GM12891 (cell line): ENCODE measurements around the gene ZNF280A.
"Not testable (repeated sequence)": the region's sequence is repeated elsewhere in the genome, so short reads cannot be mapped to it uniquely, and the experiment has no call there.

Source experiments
- DNase-seq: peaks from one replicate; pipeline ENCODE4 v3.0.0; 2011; ENCODE audit warnings: low spot score; ENCODE audit not compliant: insufficient read length
- FAIRE-seq: peaks from 2 replicates; lab custom pipeline; 2011; peaks lifted over from hg19 to GRCh38; lab: Jason Lieb, UNC
- PAX5 ChIP-seq: IDR thresholded peaks from 2 replicates; pipeline ENCODE4 v1.6.1; 2011; ENCODE audit warnings: low read length, moderate library complexity, mild to moderate bottlenecking; ENCODE audit not compliant: insufficient read depth, severe bottlenecking
- POLR2A ChIP-seq: IDR thresholded peaks from 2 replicates; pipeline ENCODE4 v1.6.1; 2011; ENCODE audit warnings: low read depth, low read length, control low read depth
- POLR2AphosphoS5 ChIP-seq: IDR thresholded peaks from 2 replicates; pipeline ENCODE4 v1.6.1; 2011; ENCODE audit warnings: low read depth, low read length, control low read depth
- POU2F2 ChIP-seq: IDR thresholded peaks from 2 replicates; pipeline ENCODE4 v1.6.1; 2011; ENCODE audit warnings: low read depth, mild to moderate bottlenecking, control low read depth, low read length, moderate library complexity
- SPI1 ChIP-seq: IDR thresholded peaks from 2 replicates; pipeline ENCODE4 v1.6.1; 2011; ENCODE audit warnings: low read depth, low read length, control low read depth
- TAF1 ChIP-seq: IDR thresholded peaks from 2 replicates; pipeline ENCODE4 v1.6.1; 2011; ENCODE audit warnings: low read depth, low read length, control low read depth

Gene ZNF280A

GRCh38 chr22:22545084-22545483, 25.0 kb upstream of the ZNF280A start:
- TF ChIP-seq POLR2AphosphoS5 = no peak
- TF ChIP-seq POLR2A = no peak
- TF ChIP-seq TAF1 = no peak
- no peak for TF ChIP-seq POU2F2
- TF ChIP-seq SPI1 = no peak
- TF ChIP-seq PAX5 = no peak
- no peak for FAIRE-seq
- no peak for DNase-seq

GRCh38 chr22:22538226-22538989, 18.3 kb upstream of the ZNF280A start:
- TF ChIP-seq POLR2AphosphoS5 = no peak
- TF ChIP-seq POU2F2 = no peak
- TF ChIP-seq TAF1 = no peak
- no peak for TF ChIP-seq PAX5
- TF ChIP-seq SPI1 = no peak
- TF ChIP-seq POLR2A = no peak
- DNase-seq (no peak), FAIRE-seq (no peak)

GRCh38 chr22:22536916-22537315, 16.8 kb upstream of the ZNF280A start:
- DNase-seq = no peak
- TF ChIP-seq POLR2AphosphoS5 (no peak), SPI1 (no peak), POU2F2 (no peak), TAF1 (no peak), POLR2A (no peak), PAX5 (no peak)

GRCh38 chr22:22536515-22536914, 16.4 kb upstream of the ZNF280A start:
- DNase-seq (no peak), FAIRE-seq (no peak)
- TF ChIP-seq PAX5 = no peak
- no peak for TF ChIP-seq POU2F2
- no peak for TF ChIP-seq POLR2AphosphoS5
- no peak for TF ChIP-seq POLR2A
- TF ChIP-seq TAF1 = no peak
- TF ChIP-seq SPI1 = no peak

More at GRCh38 chr22:22536916-22537315, 16.8 kb upstream of the ZNF280A start:
- FAIRE-seq = no peak

- DNase-seq (no peak), FAIRE-seq (no peak)
- TF ChIP-seq POLR2A (no peak), POU2F2 (no peak), TAF1 (no peak), PAX5 (no peak), POLR2AphosphoS5 (no peak), SPI1 (no peak)
Measured at GRCh38 chr22:22535662-22536061, 15.6 kb upstream of the ZNF280A start.

GRCh38 chr22:22534604-22535415, 14.7 kb upstream of the ZNF280A start:
- no peak for FAIRE-seq
- no peak for DNase-seq
- TF ChIP-seq POLR2AphosphoS5 = no peak
- TF ChIP-seq SPI1 = no peak
- TF ChIP-seq PAX5 = no peak
- TF ChIP-seq TAF1 = no peak
- TF ChIP-seq POU2F2 = no peak
- no peak for TF ChIP-seq POLR2A

- TF ChIP-seq POU2F2 = no peak
- TF ChIP-seq POLR2A = no peak
- no peak for TF ChIP-seq SPI1
- no peak for TF ChIP-seq TAF1
- no peak for TF ChIP-seq POLR2AphosphoS5
- no peak for TF ChIP-seq PAX5
- DNase-seq = no peak
- no peak for FAIRE-seq
Measured at GRCh38 chr22:22533863-22534262, 13.8 kb upstream of the ZNF280A start.

GRCh38 chr22:22533417-22533816, 13.3 kb upstream of the ZNF280A start:
- no peak for FAIRE-seq

GRCh38 chr22:22532547-22533071, 12.5 kb upstream of the ZNF280A start:
- DNase-seq, FAIRE-seq: not testable (repeated sequence)

More at GRCh38 chr22:22533417-22533816, 13.3 kb upstream of the ZNF280A start:
- no peak for DNase-seq
- TF ChIP-seq TAF1 = no peak
- TF ChIP-seq POLR2A = no peak
- no peak for TF ChIP-seq POLR2AphosphoS5
- TF ChIP-seq PAX5 = no peak
- TF ChIP-seq POU2F2 = no peak
